GM19193 (cell line): Measurements from ENCODE around the gene GALNT13.

ENCODE experiments used
- POLR2A ChIP-seq: IDR thresholded peaks from 4 replicates; pipeline ENCODE4 v1.6.1; 2011; ENCODE audit not compliant: insufficient read depth, insufficient read length; ENCODE audit errors: extremely low read depth

Gene GALNT13

DNA sequence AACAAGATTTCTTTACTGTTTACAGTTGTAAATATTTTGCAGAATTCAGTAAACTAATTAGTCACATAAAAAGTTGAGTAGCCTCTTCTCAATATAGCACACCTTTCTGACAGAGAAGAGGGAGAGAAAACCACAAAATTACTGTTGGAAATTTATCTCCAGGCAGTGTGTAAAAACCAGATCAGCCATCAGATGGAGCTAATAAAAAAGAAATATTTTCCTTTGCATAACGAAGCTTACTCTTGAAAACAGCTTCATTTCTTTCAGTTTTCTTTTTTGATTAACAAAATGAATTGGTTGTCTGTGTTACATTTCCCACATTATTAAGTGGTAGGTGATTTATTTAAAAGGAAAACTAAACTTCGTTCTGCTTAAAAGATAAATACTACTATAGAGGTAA, 567.4 kb downstream of the GALNT13 start:
- TF ChIP-seq POLR2A: no peak

DNA sequence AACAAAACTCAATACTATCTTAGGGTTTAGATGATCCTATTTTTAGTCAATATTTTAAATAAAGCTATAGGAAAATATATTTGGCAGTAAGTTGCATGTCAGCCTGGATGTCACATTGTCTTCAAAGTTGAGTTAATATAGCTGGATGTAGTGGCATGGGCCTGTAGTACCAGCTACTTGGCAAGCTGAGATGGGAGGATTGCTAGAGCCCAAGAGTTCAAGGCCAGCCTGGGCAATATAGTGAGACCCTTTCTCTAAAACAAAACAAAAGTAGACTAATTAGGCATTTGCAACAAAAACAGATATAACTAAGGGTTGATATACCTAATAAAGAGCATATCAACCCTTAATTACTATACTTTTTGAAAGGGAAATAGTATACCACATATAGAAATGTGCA, 572.2 kb downstream of the GALNT13 start:
- TF ChIP-seq POLR2A: no peak

DNA sequence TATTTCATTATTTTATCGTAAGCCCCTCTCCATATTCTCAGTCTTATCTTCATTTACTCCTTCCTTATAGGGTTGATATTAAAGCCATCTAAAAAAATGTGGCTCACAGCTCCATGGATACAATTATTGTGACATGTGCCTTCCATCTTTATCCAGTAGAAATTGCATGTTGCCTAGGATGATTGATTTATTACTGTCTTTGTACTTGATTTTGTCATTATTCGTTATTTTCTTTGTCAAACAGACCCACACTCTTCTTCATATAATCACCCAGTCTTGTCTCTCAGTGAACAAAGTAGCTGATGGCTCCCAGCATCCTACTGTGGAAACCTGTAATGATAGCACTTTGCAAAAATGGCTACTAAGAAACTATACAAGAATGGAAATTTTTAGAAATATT, 574.6 kb downstream of the GALNT13 start:
- no peak for TF ChIP-seq POLR2A

DNA sequence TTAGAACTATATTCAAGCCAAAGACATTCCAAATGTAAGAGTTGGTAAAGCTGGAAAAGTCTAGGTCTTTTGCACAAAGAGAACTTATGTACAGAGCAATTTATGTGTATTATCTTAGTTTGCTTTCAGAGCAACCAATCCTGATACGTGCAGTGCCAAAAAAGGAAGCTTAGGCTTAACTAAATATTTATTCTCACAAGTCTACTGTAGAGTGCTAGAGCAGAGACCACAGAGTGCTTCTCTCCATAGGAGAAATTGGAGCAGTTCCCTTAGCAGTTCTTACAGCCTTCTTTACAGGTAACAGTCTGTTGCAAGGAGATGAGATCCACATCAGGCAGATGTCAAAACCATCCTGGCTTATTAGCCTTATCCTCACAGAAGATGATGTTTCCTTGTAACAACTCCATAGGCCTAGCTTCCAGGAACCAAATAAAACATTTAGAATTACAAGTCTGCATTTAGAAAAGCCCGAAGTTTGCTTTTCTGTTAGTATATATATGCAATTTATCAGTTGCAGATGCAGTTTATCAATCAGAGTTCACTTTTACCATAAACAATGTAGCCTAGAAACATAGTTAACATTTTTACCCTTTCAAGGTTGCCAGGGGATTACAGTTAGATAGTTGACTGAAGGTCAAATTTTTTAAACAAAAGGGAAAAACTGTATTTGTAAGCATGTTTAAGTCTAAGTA, 576.2 kb downstream of the GALNT13 start:
- TF ChIP-seq POLR2A: no peak

DNA sequence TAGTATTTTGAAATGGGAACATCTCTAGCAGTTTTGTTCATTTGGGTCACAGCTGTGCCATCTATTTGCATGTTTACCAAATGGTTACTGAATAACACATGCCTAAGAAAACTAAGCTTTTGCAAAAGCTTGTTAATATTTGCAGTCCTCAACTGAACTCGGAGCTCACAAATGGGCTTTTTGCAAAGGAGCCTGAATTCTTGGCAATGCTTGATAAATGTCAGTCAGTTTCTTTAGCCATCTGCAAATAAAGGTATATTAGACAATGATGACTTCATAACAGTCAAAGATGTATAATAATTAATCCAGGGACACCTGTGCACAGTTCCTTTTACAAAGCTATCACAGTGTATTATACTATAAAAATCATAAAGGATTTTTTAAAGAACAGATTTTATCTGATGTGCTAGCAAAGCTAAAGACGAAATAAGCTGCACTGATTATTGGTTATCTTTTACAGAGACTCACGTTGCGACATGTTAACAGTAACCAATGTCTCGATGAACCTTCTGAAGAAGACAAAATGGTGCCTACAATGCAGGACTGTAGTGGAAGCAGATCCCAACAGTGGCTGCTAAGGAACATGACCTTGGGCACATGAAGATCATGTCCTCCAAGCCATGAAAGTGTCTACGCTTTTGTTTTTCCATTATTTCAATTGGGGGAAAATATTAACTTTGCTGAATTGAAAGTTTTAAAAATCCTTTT, 578.4 kb downstream of the GALNT13 start:
- TF ChIP-seq POLR2A: no peak

DNA sequence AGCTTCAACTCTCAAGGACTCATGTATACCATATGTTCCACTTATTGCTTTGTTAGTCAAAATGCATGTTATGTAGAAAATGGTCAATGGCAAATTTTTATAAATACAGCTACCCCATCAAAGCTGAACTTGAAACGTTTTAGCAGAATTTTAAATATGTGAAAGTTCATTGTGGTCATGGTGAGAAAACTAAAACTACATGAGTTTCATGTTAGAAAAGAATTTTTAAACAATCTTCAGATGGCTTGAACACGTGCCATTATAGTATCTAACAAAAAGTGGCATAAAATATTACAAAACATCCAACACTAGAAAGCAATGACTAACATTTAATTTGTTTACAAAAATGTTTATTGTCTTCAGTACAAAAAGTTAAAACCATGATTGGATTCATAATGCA, 580.7 kb downstream of the GALNT13 start:
- TF ChIP-seq POLR2A: no peak

DNA sequence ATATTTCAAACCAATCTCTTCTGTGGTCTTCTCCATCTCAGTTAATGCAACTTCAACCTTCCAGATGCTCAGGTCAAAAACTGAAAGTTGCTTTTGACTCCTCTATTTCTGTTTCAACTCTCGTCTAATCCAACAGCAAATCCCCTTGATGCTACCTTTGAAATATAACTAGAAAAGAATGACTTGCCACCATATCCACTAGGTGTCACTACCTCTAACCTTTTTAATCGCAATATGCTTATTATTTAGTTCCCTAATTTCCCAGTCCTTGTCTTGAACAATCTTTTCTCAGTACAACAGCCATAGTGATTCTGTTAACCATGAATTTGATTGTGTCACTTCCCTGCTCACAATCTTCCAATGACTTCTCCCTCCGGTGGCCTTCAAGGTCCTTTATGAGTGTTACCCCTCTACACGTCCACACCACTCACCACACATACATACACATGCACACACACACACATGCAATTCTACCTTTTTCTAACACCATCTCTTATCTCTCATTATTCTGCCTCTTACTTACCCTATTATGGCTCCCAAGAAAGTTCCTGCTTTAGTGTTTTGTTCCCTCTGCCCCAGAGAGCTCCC, 581.3 kb downstream of the GALNT13 start:
- no peak for TF ChIP-seq POLR2A

DNA sequence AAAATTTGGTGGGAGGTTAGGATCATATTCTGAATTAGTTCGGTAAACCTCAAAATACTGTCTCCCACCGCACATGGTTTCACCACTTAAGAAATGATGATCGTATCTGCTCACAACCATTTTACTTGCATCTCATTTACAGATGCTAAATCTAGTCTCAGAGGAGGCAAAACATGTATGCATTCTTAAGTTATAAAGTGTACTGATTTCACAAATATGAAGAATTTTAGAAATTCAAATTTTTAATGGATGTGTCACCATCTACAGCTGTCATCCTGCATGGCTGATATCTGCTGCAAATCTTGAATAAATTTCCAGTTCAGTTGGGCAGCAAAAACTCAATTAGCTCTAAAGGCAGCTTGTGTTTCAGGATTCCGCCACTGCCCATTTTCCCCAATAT, 583.4 kb downstream of the GALNT13 start:
- TF ChIP-seq POLR2A: no peak

DNA sequence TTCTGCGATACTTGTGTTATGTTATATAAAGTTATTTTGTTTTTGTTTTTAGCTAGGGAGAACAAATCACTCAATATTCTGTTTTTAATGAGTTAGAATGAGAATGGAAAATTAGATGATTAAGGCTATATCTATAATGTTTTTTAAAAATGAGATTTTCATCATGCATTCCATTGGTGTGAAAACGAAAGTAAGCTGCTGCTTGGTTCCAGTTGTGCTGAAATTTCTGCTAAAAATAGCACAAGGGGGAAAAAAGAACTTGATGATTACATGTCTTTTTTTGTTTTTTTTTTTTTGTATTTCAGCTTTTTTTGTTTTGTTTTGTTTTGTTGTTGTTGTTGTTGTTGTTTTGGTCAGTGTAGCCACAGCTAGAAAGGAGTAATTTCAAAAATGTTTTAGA, 584.1 kb downstream of the GALNT13 start:
- TF ChIP-seq POLR2A: no peak

DNA sequence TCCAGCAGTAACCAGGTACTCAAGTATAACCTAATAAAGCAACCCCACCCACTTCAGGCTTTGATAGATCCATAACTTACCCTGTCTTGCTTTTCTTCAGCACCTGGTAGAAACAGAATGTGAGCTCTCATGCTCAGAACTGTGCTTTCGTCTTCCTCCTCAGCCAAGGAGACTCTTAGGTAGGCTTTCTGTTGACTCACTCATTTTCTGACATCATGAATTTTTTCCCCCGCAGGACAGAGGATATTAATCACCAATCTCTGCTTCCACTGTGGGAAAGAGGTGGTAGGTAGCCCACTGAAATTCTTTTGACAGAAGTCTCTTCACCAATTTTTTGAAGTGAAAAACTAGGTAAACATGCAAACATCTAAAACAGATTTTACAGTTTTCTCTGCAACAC, 585.6 kb downstream of the GALNT13 start:
- TF ChIP-seq POLR2A: no peak

DNA sequence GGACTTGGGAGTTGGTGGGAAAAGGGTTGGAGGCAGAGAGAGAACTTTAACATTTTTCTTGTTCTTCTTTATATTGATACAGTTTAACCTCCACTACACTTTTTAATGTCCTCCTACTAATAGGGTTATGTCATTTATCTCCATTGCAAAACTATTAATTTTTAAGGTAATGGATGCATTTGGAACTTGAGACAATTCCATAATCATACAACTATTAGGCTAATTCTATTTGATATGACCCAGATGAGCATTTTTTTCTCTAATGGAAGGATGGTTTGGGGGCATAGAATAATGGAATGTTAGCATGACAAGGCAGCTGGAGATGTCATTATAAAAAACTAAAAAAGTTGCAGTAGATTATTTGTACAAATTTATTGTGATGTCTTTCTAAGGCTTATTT, 587.6 kb downstream of the GALNT13 start:
- no peak for TF ChIP-seq POLR2A

DNA sequence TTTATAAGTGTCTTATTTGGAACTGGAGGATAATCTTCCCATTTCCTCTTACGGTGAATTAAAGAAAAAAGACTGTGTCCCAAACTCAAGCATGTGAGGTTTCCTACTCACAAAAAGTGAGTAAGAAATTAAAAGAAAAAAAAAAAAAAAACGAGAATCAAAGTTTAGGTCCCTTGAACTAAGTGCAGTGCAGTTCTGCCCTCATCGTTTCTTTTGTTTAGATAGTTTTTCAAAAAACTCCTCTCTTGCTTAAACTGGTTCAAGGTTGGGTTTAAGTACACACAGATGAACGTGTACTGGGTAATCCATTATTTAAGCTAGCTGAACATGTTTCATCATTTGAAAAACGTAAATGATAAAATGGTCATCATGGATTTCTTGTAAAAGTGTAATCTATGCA, 590.9 kb downstream of the GALNT13 start:
- TF ChIP-seq POLR2A: no peak

DNA sequence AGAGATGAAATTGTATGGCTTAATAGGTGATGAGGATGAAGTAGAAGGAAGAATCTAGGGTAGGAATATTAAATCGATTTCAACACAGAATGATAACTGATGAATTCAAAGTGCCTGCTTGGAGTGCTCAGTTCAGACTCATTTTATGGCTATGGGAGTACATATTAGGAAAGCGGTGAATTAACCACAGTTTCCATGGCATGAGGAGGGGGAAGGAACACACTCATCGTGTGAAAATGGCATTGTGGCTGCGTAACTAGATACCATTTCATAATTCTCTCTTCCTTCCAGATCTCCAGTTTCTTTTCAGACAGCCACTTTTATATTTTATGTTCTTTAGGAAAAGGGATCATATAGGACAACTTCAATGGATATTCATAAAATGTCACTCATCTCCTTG, 594.5 kb downstream of the GALNT13 start:
- no peak for TF ChIP-seq POLR2A

DNA sequence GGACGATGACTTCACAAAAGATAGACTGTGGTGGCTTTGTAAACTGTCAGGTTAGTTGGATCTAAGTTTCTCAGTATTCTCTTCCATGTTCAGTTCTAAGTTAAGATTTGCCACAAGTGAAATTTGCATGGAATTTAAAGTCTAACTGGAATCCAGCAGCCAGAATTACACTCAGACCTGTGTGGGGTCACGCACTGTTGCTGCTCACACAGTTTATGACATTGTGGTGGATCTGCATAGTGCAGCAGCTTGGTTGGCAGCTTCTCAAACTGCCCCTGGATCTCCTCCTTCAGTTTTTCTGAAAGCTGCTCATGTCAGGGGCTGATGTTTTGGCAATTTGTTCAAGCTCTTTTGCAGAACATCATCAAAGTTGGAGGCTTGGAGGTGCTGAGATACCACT, 598.7 kb downstream of the GALNT13 start:
- TF ChIP-seq POLR2A: no peak

DNA sequence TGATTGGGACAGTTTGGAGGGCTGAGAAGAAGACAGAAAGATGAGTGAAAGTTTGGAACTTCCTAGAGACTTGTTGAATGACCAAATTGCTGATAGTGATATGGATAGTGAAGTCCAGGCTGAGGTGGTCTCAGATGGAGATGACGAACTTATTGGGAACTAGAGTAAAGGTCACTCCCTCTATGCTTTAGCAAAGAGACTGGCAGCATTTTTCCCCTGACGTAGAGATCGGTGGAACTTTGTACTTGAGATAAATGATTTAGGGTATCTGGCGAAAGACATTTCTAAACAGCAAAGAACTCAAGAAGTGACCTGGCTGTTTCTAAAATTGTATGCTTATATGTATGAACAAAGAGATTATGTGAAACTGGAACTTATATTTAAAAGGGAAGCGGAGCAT, 605.6 kb downstream of the GALNT13 start:
- TF ChIP-seq POLR2A: no peak

DNA sequence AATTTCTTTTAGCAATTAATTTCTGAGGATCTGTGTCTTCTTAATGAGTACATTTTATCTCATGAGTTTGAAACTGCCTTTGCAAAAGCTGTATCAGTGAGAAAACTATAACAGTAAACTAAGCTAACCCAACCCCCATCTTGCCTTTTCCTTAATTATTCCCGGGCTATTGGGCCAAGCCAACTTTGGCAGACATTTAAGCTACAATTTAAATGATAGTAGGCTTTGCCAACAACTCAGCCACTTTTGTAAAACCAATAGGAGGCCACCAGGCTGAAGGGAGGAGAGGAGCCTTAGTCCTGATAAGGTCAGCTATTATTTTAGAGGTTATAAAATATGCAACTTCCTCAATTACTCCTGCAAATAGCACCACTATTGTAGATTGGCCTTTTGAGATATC, 608.8 kb downstream of the GALNT13 start:
- TF ChIP-seq POLR2A: no peak
